ENCODE data around the gene TMPRSS12. TPM values are rescaled to one million over a fixed set of nuclear protein-coding genes. Genes with fewer than 3 reads are reported as not detected.
"Not testable (repeated sequence)": the region's sequence is repeated elsewhere in the genome, so short reads cannot be mapped to it uniquely, and the experiment has no call there.

Gene TMPRSS12
- total RNA-seq, 1 experiment from 2014 or later: not detected

GRCh38 chr12:50825372-50825838 is 17.3 kb upstream of the TMPRSS12 start:
- no peaks in the 10 kb centered on the region for H3K27me3 Mint-ChIP-seq (ENCODE audit: insufficient read depth, unreplicated experiment)
- H3K9me3 Mint-ChIP-seq (ENCODE audit: unreplicated experiment): no peaks in the 10 kb centered on the region
- POLR2A ChIA-PET: interaction anchor here (0.6 to 5.4 kb wide), 14 partner anchors 51 to 497 kb away, joined by 3 to 53 read pairs (median 6); partner anchors contain the start of genes ATF1, CSRNP2, DAZAP2 and SLC11A2
- no TSS peak for BruUV-seq (replicated peaks)
- no peak overlapping the region for H3K4me3 Mint-ChIP-seq (ENCODE audit: unreplicated experiment)
- H3K36me3 Mint-ChIP-seq (ENCODE audit: insufficient read depth, unreplicated experiment): peaks cover 6% of the 10 kb centered on the region
- intact Hi-C loops (cut with micrococcal nuclease): loop anchor here (1.0 kb wide), 5 partner anchors 60 to 516 kb away; no protein-coding TSS in a partner anchor
- TF ChIP-seq CTCF (IDR thresholded peaks at IDR 0.05; ENCODE audit: unreplicated experiment): peak; percentile 25
- CTCF ChIA-PET: interaction anchor here (0.6 to 7.7 kb wide), 26 partner anchors 12 to 594 kb away, joined by 3 to 122 read pairs (median 4); partner anchors contain the start of genes ATF1 and SLC11A2
- H3K4me1 Mint-ChIP-seq (ENCODE audit: insufficient read depth, unreplicated experiment): peaks cover 18% of the 10 kb centered on the region
- H3K27ac Mint-ChIP-seq (ENCODE audit: low read depth, unreplicated experiment): peak overlapping the region; percentile 11
- DNase-seq (ENCODE audit: unreplicated experiment): peak; percentile 73

GRCh38 chr12:50828121-50828520 is 14.6 kb upstream of the TMPRSS12 start:
- no peak for TF ChIP-seq CTCF (IDR thresholded peaks at IDR 0.05; ENCODE audit: unreplicated experiment)
- ChIA-PET CTCF (interaction anchor here (0.6 to 7.7 kb wide), 5 partner anchors 61 to 200 kb away, joined by 3 to 122 read pairs (median 6); partner anchors contain the start of gene ATF1), POLR2A (interaction anchor here (0.9 to 5.4 kb wide), 6 partner anchors 63 to 200 kb away, joined by 3 to 53 read pairs (median 6); partner anchors contain the start of gene SLC11A2)
- H3K4me1 Mint-ChIP-seq (ENCODE audit: insufficient read depth, unreplicated experiment): peaks cover 18% of the 10 kb centered on the region
- H3K36me3 Mint-ChIP-seq (ENCODE audit: insufficient read depth, unreplicated experiment): peaks cover 6% of the 10 kb centered on the region
- DNase-seq (ENCODE audit: unreplicated experiment): no peak
- no peaks in the 10 kb centered on the region for H3K27me3 Mint-ChIP-seq (ENCODE audit: insufficient read depth, unreplicated experiment)
- H3K4me3 Mint-ChIP-seq (ENCODE audit: unreplicated experiment): no peak overlapping the region
- intact Hi-C loops (cut with micrococcal nuclease): no loop called here
- H3K9me3 Mint-ChIP-seq (ENCODE audit: unreplicated experiment): peaks cover 9% of the 10 kb centered on the region
- peak overlapping the region; percentile 91 for H3K27ac Mint-ChIP-seq (ENCODE audit: low read depth, unreplicated experiment)
- no TSS peak for BruUV-seq (replicated peaks)

GRCh38 chr12:50828886-50829285 is 13.8 kb upstream of the TMPRSS12 start:
- peak overlapping the region; percentile 91 for H3K27ac Mint-ChIP-seq (ENCODE audit: low read depth, unreplicated experiment)
- intact Hi-C loops (cut with micrococcal nuclease): no loop called here
- CTCF ChIA-PET: interaction anchor here (0.6 to 7.7 kb wide), 5 partner anchors 61 to 255 kb away, joined by 3 to 122 read pairs (median 3); partner anchors contain the start of gene CSRNP2
- TF ChIP-seq CTCF (IDR thresholded peaks at IDR 0.05; ENCODE audit: unreplicated experiment): no peak
- BruUV-seq (replicated peaks): no TSS peak
- no peak for DNase-seq (ENCODE audit: unreplicated experiment)
- H3K4me1 Mint-ChIP-seq (ENCODE audit: insufficient read depth, unreplicated experiment): peaks cover 18% of the 10 kb centered on the region
- H3K36me3 Mint-ChIP-seq (ENCODE audit: insufficient read depth, unreplicated experiment): peaks cover 4% of the 10 kb centered on the region
- H3K27me3 Mint-ChIP-seq (ENCODE audit: insufficient read depth, unreplicated experiment): no peaks in the 10 kb centered on the region
- POLR2A ChIA-PET: interaction anchor here (0.9 to 5.4 kb wide), 5 partner anchors 64 to 196 kb away, joined by 3 to 53 read pairs (median 5); partner anchors contain the start of gene SLC11A2
- H3K4me3 Mint-ChIP-seq (ENCODE audit: unreplicated experiment): no peak overlapping the region
- H3K9me3 Mint-ChIP-seq (ENCODE audit: unreplicated experiment): peaks cover 15% of the 10 kb centered on the region

- H3K27ac Mint-ChIP-seq (ENCODE audit: low read depth, unreplicated experiment); H3K27me3 Mint-ChIP-seq (ENCODE audit: insufficient read depth, unreplicated experiment); BruUV-seq (replicated peaks); intact Hi-C loops (cut with micrococcal nuclease); POLR2A ChIA-PET; H3K36me3 Mint-ChIP-seq (ENCODE audit: insufficient read depth, unreplicated experiment); H3K4me1 Mint-ChIP-seq (ENCODE audit: insufficient read depth, unreplicated experiment); H3K4me3 Mint-ChIP-seq (ENCODE audit: unreplicated experiment); DNase-seq (ENCODE audit: unreplicated experiment): not testable (repeated sequence)
- CTCF ChIA-PET: interaction anchor here (0.6 kb wide), 1 partner anchor 16 kb away, joined by 3 read pairs; no protein-coding TSS in a partner anchor
- H3K9me3 Mint-ChIP-seq (ENCODE audit: unreplicated experiment): peaks cover 22% of the 10 kb centered on the region
Observed at GRCh38 chr12:50833801-50834200, 8.9 kb upstream of the TMPRSS12 start.
